Lung (tissue), 12 donors: Measurements from ENCODE around the gene SLC35E4. TPM values are rescaled to one million over a fixed set of nuclear protein-coding genes. Genes with fewer than 3 reads are reported as not detected.

Experiments used
- ATAC-seq: fragments of 200-7000 bp; cut with Tn5 transposase; one replicate; pipeline ENCODE4 v1.9.1; 2020; ENCODE audit warnings: moderate number of reproducible peaks; ENCODE audit not compliant: insufficient read depth, low FRiP score
- DNase-seq, 3 donors: peaks; one replicate each; pipeline ENCODE4 v3.0.0-alpha.2; 2013 to 2017
- H3K27ac ChIP-seq, 2 donors: one replicate each; pipeline ENCODE4 v1.5.1; 2013; ENCODE audit warnings: mild to moderate bottlenecking in 2 of 2, moderate library complexity in 2 of 2, control low read depth in 1 of 2, inconsistent platforms in 1 of 2, low read depth in 1 of 2, low read length in 1 of 2
- H3K27me3 ChIP-seq, 3 donors: one replicate each; pipeline ENCODE4 v1.5.1; 2013; ENCODE audit warnings: low read length in 2 of 3; ENCODE audit not compliant: control insufficient read depth in 3 of 3, insufficient read depth in 3 of 3
- H3K36me3 ChIP-seq, 4 donors: one replicate each; pipeline ENCODE4 v1.5.1; 2013; ENCODE audit warnings: low read length in 4 of 4, mild to moderate bottlenecking in 1 of 4, moderate library complexity in 1 of 4; ENCODE audit not compliant: control insufficient read depth in 4 of 4, insufficient read depth in 4 of 4
- H3K4me1 ChIP-seq, 5 donors: one replicate each; pipeline ENCODE4 v1.5.1; 2013; ENCODE audit warnings: low read length in 5 of 5, mild to moderate bottlenecking in 2 of 5, moderate library complexity in 1 of 5; ENCODE audit not compliant: control insufficient read depth in 5 of 5, insufficient read depth in 5 of 5
- H3K4me3 ChIP-seq: one replicate; pipeline ENCODE4 v1.5.1; 2013; ENCODE audit warnings: mild to moderate bottlenecking, control low read depth, moderate library complexity
- H3K9ac ChIP-seq, 2 donors: one replicate each; pipeline ENCODE4 v1.5.1; 2013; ENCODE audit warnings: low read length in 2 of 2, control low read depth in 1 of 2; ENCODE audit not compliant: insufficient read depth in 1 of 2
- H3K9me3 ChIP-seq, 4 donors: one replicate each; pipeline ENCODE4 v1.5.1; 2013; ENCODE audit warnings: low read length in 3 of 4, mild to moderate bottlenecking in 1 of 4, moderate library complexity in 1 of 4; ENCODE audit not compliant: control insufficient read depth in 4 of 4, insufficient read depth in 3 of 4
- CTCF ChIP-seq: IDR thresholded peaks from 2 replicates; pipeline ENCODE4 v1.5.1; 2012; ENCODE audit warnings: mild to moderate bottlenecking; ENCODE audit errors: control extremely low read depth, extremely low read depth
- WGBS, 2 donors: extraction: QIAGEN DNeasy Blood & Tissue Kit; methylation state at CpG; one replicate each; pipeline ENCODE4 v1.1.7; 2013; 5-methylcytosine and 5-hydroxymethylcytosine counted together
- polyA plus RNA-seq, 2 donors: library from polyadenylated mRNA; stranded (reverse); fragments of 200-250 nt; gene quantifications; one replicate each; pipeline ENCODE4 v1.2.1, GENCODE V29; 2013
- total RNA-seq, 2 donors: library from RNA; depleted of rRNA in 1 of 2; stranded (reverse); fragments of >200 nt in 1 of 2; gene quantifications; one replicate each; pipeline ENCODE4 v1.2.1, GENCODE V29; 2014 to 2021
- donor health status: control.
- donor health status: control.
- donor health status: Bipolar disorder and iron deficiency.
- donor health status: healthy.
- donor health status: DM: yes; HTN: yes; CAD: no.

Gene SLC35E4
- total and polyA plus RNA-seq, 4 donors: 1.6 to 4.8 (median 3.2) TPM

GRCh38 chr22:30598986-30599385 is 36.6 kb upstream of the SLC35E4 start:
- no peaks in the 10 kb centered on the region for H3K9me3 ChIP-seq
- H3K4me3 ChIP-seq: no peak overlapping the region
- DNase-seq: no peak
- peaks cover 0 to 6% (median 0%) of the 10 kb centered on the region in 5 donors for H3K4me1 ChIP-seq
- no peak for ATAC-seq
- TF ChIP-seq CTCF: no peak
- 91 to 98% methylated on average over 3 of the region's 3 CpGs for WGBS, 2 donors
- no peak overlapping the region for H3K27ac ChIP-seq
- H3K9ac ChIP-seq: no peak overlapping the region
- no peaks in the 10 kb centered on the region for H3K27me3 ChIP-seq
- H3K36me3 ChIP-seq: no peaks in the 10 kb centered on the region

GRCh38 chr22:30600921-30601320 is 34.7 kb upstream of the SLC35E4 start:
- Histone ChIP-seq H3K36me3 (no peaks in the 10 kb centered on the region), H3K9me3 (no peaks in the 10 kb centered on the region), H3K4me1 (peaks cover 0 to 6% (median 3%) of the 10 kb centered on the region in 5 donors), H3K9ac (no peak overlapping the region), H3K27me3 (no peaks in the 10 kb centered on the region), H3K4me3 (no peak overlapping the region), H3K27ac (no peak overlapping the region)
- DNase-seq (no peak), ATAC-seq (no peak)
- TF ChIP-seq CTCF: no peak
- WGBS, 2 donors: 46 to 53% methylated on average over 3 of the region's 3 CpGs

GRCh38 chr22:30601464-30601863 is 34.1 kb upstream of the SLC35E4 start:
- ATAC-seq (no peak), DNase-seq (no peak)
- H3K4me3 ChIP-seq: no peak overlapping the region
- H3K36me3 ChIP-seq: no peaks in the 10 kb centered on the region
- H3K9ac ChIP-seq: no peak overlapping the region
- no peaks in the 10 kb centered on the region for H3K27me3 ChIP-seq
- WGBS, 2 donors: 75 to 88% methylated on average over 5 of the region's 5 CpGs
- no peak overlapping the region for H3K27ac ChIP-seq
- peaks cover 0 to 7% (median 3%) of the 10 kb centered on the region in 5 donors for H3K4me1 ChIP-seq
- H3K9me3 ChIP-seq: no peaks in the 10 kb centered on the region
- no peak for TF ChIP-seq CTCF

GRCh38 chr22:30602049-30602448 is 33.5 kb upstream of the SLC35E4 start:
- H3K4me1 ChIP-seq: peaks cover 0 to 9% (median 3%) of the 10 kb centered on the region in 5 donors
- DNase-seq: peak in 1 of 3 donors; percentile 31
- no peak overlapping the region for H3K9ac ChIP-seq
- H3K4me3 ChIP-seq: no peak overlapping the region
- H3K27me3 ChIP-seq: no peaks in the 10 kb centered on the region
- H3K27ac ChIP-seq: no peak overlapping the region
- 58 to 63% methylated on average over 3 of the region's 3 CpGs for WGBS, 2 donors
- H3K36me3 ChIP-seq: no peaks in the 10 kb centered on the region
- no peaks in the 10 kb centered on the region for H3K9me3 ChIP-seq
- TF ChIP-seq CTCF: no peak
- ATAC-seq: no peak
